ENCODE data around the gene RRP8. TPM values are rescaled to one million over a fixed set of nuclear protein-coding genes. Genes with fewer than 3 reads are reported as not detected.

Gene RRP8
- total and polyA plus RNA-seq, 2 of the 8 experiments (the other 6 are each of a cell fraction or from before 2014, with no cell fraction given), result 4.2 to 14.9 TPM

GRCh38 chr11:6618117-6619003, 14.9 kb upstream of the RRP8 start (continued):
- no peak for TF ChIP-seq HDAC2 (IDR thresholded peaks at IDR 0.05; ENCODE audit: borderline replicate concordance in 1 of 2, low read depth in 2 of 2, low read length in 2 of 2)
- no peak for TF ChIP-seq USF2 (IDR thresholded peaks at IDR 0.05; ENCODE audit: low read length)
